ENCODE data around the gene TEFM.

- TF ChIP-seq CTCF (IDR thresholded peaks at IDR 0.05) (no peak), POLR2A (IDR thresholded peaks at IDR 0.05) (no peak), EP300 (IDR thresholded peaks at IDR 0.05) (no peak)
Measured at GRCh38 chr17:30920282-30920681, 14.2 kb upstream of the TEFM start.
